Activated CD4-positive, alpha-beta T cell treated with anti-CD3 and anti-CD28 coated beads for 36 hours (primary cell): Measurements from ENCODE around the gene PTPRE. TPM values are rescaled to one million over a fixed set of nuclear protein-coding genes. Genes with fewer than 3 reads are reported as not detected.

Source experiments
- ATAC-seq: fragments of 200-7000 bp; cut with Tn5 transposase; one replicate; pipeline ENCODE4 v1.10.0; 2021; ENCODE audit warnings: mild to moderate bottlenecking, moderate library complexity
- CTCF ChIA-PET: fragments of 350-600 bp; sonication (Branson Sonifier 250); formaldehyde crosslinking; loops from one replicate; lab custom pipeline; 2021; ENCODE audit warnings: antibody characterized with exemption; lab: Charles Lee
- POLR2A ChIA-PET: fragments of 350-600 bp; sonication (Branson Sonifier 250); formaldehyde crosslinking; loops from one replicate; lab custom pipeline; 2021; ENCODE audit warnings: antibody characterized with exemption, inconsistent platforms; lab: Charles Lee
- DNase-seq: peaks from one replicate; pipeline ENCODE4 v3.0.0-alpha.2; 2020
- H3K27ac Mint-ChIP-seq: one replicate; pipeline ENCODE4 v1.8.0; 2021; ENCODE audit warnings: mixed read lengths
- H3K27me3 Mint-ChIP-seq: one replicate; pipeline ENCODE4 v1.8.0; 2021; ENCODE audit warnings: mixed read lengths
- H3K36me3 Mint-ChIP-seq: one replicate; pipeline ENCODE4 v1.8.0; 2021; ENCODE audit warnings: low read depth, mixed read lengths
- H3K4me1 Mint-ChIP-seq: one replicate; pipeline ENCODE4 v1.8.0; 2021; ENCODE audit warnings: mixed read lengths
- H3K4me3 Mint-ChIP-seq: one replicate; pipeline ENCODE4 v1.8.0; 2021; ENCODE audit warnings: mild to moderate bottlenecking, moderate library complexity, mixed read lengths
- H3K9me3 Mint-ChIP-seq: one replicate; pipeline ENCODE4 v1.8.0; 2021; ENCODE audit warnings: low read depth, mixed read lengths
- intact Hi-C, 2 experiments: fragments of 100-400 bp; cut with DNase I in 1 of 2; cut with micrococcal nuclease in 1 of 2; formaldehyde crosslinking; loops; one replicate each; pipeline versions ENCODE4 v1.14.2 to v1.15.1; 2022 to 2024; cut with DNase I, micrococcal nuclease
- total RNA-seq, 2 experiments: library from RNA; stranded (reverse); gene quantifications; one replicate each; pipeline ENCODE4 v1.2.3, GENCODE V29; 2021

Gene PTPRE
- total RNA-seq, 2 experiments from 2014 or later, result 23.0 to 31.6 TPM

DNA sequence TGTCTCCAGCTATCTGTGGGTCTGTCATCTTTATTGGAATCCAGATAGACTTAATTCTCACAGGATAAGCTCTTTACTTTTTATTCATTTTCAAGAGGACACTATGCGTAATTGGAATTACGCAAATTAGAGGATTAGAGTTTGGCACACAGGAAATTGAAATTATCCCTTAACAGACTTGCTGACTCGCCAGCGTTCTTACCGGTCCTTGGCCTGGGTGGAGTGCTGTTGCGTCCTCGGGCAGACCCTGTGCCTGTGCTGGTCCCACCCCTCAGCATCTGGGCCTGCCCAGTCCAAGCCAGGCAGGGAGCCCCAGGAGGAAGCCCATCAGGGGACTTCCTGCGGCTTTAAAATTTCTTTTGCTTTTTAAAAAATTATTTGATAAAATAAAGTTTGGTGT lies 117.5 kb downstream of the PTPRE start:
- CTCF ChIA-PET, result interaction anchor here (1.0 to 2.1 kb wide), 5 partner anchors 10 to 170 kb away, joined by 4 to 7 read pairs (median 5); partner anchors contain the start of gene PTPRE
- Mint-ChIP-seq H3K27me3 (no peaks in the 10 kb centered on the region), H3K9me3 (no peaks in the 10 kb centered on the region), H3K4me1 (peaks cover 20% of the 10 kb centered on the region), H3K27ac (no peak overlapping the region), H3K36me3 (no peaks in the 10 kb centered on the region), H3K4me3 (no peak overlapping the region)
- DNase-seq (no peak), ATAC-seq (no peak)
- POLR2A ChIA-PET, result no interaction called here
- intact Hi-C loops, result no loop called here

GRCh38 chr10:128025437-128025836 lies 118.5 kb downstream of the PTPRE start:
- Mint-ChIP-seq H3K4me1 (peaks cover 20% of the 10 kb centered on the region), H3K27ac (no peak overlapping the region), H3K36me3 (no peaks in the 10 kb centered on the region), H3K27me3 (no peaks in the 10 kb centered on the region), H3K9me3 (no peaks in the 10 kb centered on the region), H3K4me3 (no peak overlapping the region)
- no peak for ATAC-seq
- no peak for DNase-seq
- ChIA-PET CTCF (interaction anchor here (1.9 to 2.1 kb wide), 2 partner anchors 9 to 14 kb away, joined by 5 to 7 read pairs; no protein-coding TSS in a partner anchor), POLR2A (no interaction called here)
- intact Hi-C loops, result no loop called here

DNA sequence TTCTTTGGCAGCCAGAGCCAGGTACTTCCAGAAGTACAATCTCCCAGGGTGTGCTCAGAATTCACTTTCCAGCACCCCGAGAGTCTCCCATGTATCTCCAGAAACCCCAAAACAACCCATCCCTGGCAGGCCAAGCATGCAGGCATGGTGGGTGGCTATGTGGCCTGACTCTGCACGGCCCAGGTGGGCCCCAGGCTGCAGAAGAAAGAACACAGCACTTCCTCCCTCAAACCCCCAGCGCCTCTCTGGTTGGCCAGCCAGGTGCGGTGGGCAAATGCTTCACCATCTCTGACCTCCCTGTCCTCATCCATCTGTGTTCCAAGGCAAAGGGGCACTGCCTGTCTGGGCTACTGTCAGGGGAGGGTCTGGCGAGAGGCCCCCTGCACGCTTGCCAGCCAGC lies 119.0 kb downstream of the PTPRE start:
- ATAC-seq (no peak), DNase-seq (no peak)
- Mint-ChIP-seq H3K9me3 (no peaks in the 10 kb centered on the region), H3K36me3 (no peaks in the 10 kb centered on the region), H3K4me3 (no peak overlapping the region), H3K4me1 (peaks cover 20% of the 10 kb centered on the region), H3K27me3 (no peaks in the 10 kb centered on the region), H3K27ac (no peak overlapping the region)
- intact Hi-C loops, result no loop called here
- POLR2A ChIA-PET, result no interaction called here
- CTCF ChIA-PET, result interaction anchor here (1.2 to 1.6 kb wide), 2 partner anchors 9 to 10 kb away, joined by 4 to 10 read pairs; no protein-coding TSS in a partner anchor

DNA sequence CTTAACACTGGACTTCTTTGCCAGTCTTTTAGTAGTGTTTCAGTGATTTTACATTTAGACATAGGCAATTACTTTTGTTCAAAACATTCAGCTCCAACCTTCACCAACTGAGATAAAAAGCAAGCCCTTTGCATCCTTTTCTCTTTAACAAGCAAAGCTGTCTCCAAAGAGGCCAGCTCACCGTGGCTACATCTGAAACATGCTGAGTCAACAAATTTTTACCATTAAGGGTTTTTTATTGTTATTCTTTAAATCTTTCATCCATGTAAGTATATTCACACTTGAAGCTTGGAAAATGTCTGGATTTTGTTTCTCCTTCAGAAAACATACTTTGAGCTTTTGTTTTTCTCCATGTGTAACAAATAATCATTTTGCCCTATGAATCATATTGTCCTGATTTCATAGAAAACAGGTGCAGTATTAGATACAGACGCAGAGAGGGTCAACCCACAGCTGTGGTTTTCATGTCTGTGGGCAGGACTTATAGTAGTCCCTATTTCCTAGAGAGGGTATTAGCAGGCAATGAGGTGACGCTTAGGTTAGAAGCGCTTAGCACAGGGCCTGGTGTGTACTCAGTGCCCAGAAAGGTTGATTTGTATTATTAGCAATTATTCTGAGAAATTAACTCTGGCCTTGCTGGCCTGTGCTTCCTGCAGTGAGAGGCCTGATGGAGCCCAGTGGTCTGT lies 119.9 kb downstream of the PTPRE start:
- POLR2A ChIA-PET, result no interaction called here
- peak overlapping the region; percentile 47 for H3K27ac Mint-ChIP-seq

GRCh38 chr10:128027306-128027705 lies 120.4 kb downstream of the PTPRE start:
- intact Hi-C loops, result no loop called here
- H3K4me3 Mint-ChIP-seq, result no peak overlapping the region
- H3K9me3 Mint-ChIP-seq, result no peaks in the 10 kb centered on the region
- H3K36me3 Mint-ChIP-seq, result no peaks in the 10 kb centered on the region
- peaks cover 20% of the 10 kb centered on the region for H3K4me1 Mint-ChIP-seq
- ATAC-seq (no peak), DNase-seq (no peak)
- ChIA-PET POLR2A (no interaction called here), CTCF (interaction anchor here (1.0 to 2.1 kb wide), 5 partner anchors 8 to 121 kb away, joined by 3 to 10 read pairs (median 4); no protein-coding TSS in a partner anchor)
- H3K27ac Mint-ChIP-seq, result no peak overlapping the region
- no peaks in the 10 kb centered on the region for H3K27me3 Mint-ChIP-seq

More for the DNA sequence above, 119.9 kb downstream of the PTPRE start:
- intact Hi-C loops, result no loop called here
- Mint-ChIP-seq H3K9me3 (no peaks in the 10 kb centered on the region), H3K4me3 (no peak overlapping the region), H3K4me1 (peaks cover 20% of the 10 kb centered on the region), H3K36me3 (no peaks in the 10 kb centered on the region), H3K27me3 (no peaks in the 10 kb centered on the region)
- DNase-seq (peak; percentile 65), ATAC-seq (peak; percentile 85)
- CTCF ChIA-PET, result interaction anchor here (0.6 to 2.1 kb wide), 7 partner anchors 8 to 246 kb away, joined by 3 to 10 read pairs (median 4); no protein-coding TSS in a partner anchor

GRCh38 chr10:128027822-128028507 lies 121.1 kb downstream of the PTPRE start:
- H3K4me1 Mint-ChIP-seq, result peaks cover 20% of the 10 kb centered on the region
- ATAC-seq, result no peak
- H3K36me3 Mint-ChIP-seq, result no peaks in the 10 kb centered on the region
- POLR2A ChIA-PET, result no interaction called here
- no peak overlapping the region for H3K27ac Mint-ChIP-seq
- CTCF ChIA-PET, result interaction anchor here (1.2 to 2.1 kb wide), 3 partner anchors 17 to 122 kb away, joined by 3 to 7 read pairs (median 5); no protein-coding TSS in a partner anchor
- intact Hi-C loops, result no loop called here
- DNase-seq, result no peak
- H3K27me3 Mint-ChIP-seq, result no peaks in the 10 kb centered on the region
- no peak overlapping the region for H3K4me3 Mint-ChIP-seq
- H3K9me3 Mint-ChIP-seq, result no peaks in the 10 kb centered on the region

- peak overlapping the region; percentile 17 for H3K27ac Mint-ChIP-seq
- CTCF ChIA-PET, result interaction anchor here (1.6 to 2.1 kb wide), 2 partner anchors 17 to 40 kb away, joined by 5 to 7 read pairs; no protein-coding TSS in a partner anchor
- ATAC-seq, result peak; percentile 34
- POLR2A ChIA-PET, result no interaction called here
- no peaks in the 10 kb centered on the region for H3K9me3 Mint-ChIP-seq
- H3K27me3 Mint-ChIP-seq, result no peaks in the 10 kb centered on the region
- H3K4me1 Mint-ChIP-seq, result peaks cover 20% of the 10 kb centered on the region
- no peak for DNase-seq
- intact Hi-C loops, result no loop called here
- H3K4me3 Mint-ChIP-seq, result no peak overlapping the region
- H3K36me3 Mint-ChIP-seq, result no peaks in the 10 kb centered on the region
Observed at GRCh38 chr10:128028508-128029289, 121.8 kb downstream of the PTPRE start.

- Mint-ChIP-seq H3K4me1 (peaks cover 20% of the 10 kb centered on the region), H3K27me3 (no peaks in the 10 kb centered on the region), H3K9me3 (no peaks in the 10 kb centered on the region), H3K4me3 (no peak overlapping the region), H3K27ac (no peak overlapping the region), H3K36me3 (no peaks in the 10 kb centered on the region)
- ChIA-PET CTCF (interaction anchor here (0.6 to 1.6 kb wide), 2 partner anchors 18 to 43 kb away, joined by 3 to 5 read pairs; no protein-coding TSS in a partner anchor), POLR2A (no interaction called here)
- no peak for DNase-seq
- no peak for ATAC-seq
- intact Hi-C loops, result no loop called here
Observed at GRCh38 chr10:128029290-128029651, 122.4 kb downstream of the PTPRE start.

GRCh38 chr10:128029731-128030369 lies 122.9 kb downstream of the PTPRE start:
- CTCF ChIA-PET, result interaction anchor here (0.6 to 1.6 kb wide), 2 partner anchors 19 to 43 kb away, joined by 3 to 5 read pairs; no protein-coding TSS in a partner anchor
- Mint-ChIP-seq H3K36me3 (no peaks in the 10 kb centered on the region), H3K4me3 (no peak overlapping the region), H3K4me1 (peaks cover 20% of the 10 kb centered on the region), H3K27ac (no peak overlapping the region), H3K9me3 (no peaks in the 10 kb centered on the region), H3K27me3 (no peaks in the 10 kb centered on the region)
- intact Hi-C loops, result no loop called here
- POLR2A ChIA-PET, result no interaction called here
- DNase-seq, result no peak
- ATAC-seq, result no peak

DNA sequence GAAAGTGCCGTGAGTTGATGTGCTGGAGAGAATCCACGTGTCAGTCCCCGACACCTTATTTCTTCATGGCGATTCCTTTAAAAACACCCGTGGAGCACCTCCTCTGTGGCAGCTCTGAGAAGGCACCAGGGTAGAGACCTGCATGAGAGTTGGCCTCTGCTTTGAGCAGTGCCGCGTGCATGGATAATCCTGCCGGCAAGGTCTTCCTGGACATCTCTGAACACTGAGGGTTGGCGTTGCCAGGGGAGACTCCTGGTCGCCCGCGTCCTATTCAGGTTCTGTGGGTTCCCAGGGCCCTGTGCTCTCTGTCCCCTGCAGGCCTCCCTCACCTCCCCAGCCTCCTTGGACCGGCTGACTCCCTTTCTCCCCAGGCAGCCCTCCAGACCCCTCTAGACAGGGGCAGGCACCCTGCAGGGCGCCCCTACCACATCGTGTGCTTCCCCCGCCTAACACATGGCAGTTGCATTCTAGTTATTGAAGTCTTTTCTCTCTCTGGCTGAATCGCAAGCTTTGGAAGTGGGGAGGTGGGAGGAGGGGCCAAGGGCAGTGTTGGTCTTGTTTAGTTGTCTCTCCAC lies 123.7 kb downstream of the PTPRE start:
- intact Hi-C loops, result no loop called here
- no peak for ATAC-seq
- H3K36me3 Mint-ChIP-seq, result no peaks in the 10 kb centered on the region
- H3K4me3 Mint-ChIP-seq, result no peak overlapping the region
- no peak overlapping the region for H3K27ac Mint-ChIP-seq
- DNase-seq, result no peak
- H3K4me1 Mint-ChIP-seq, result peaks cover 21% of the 10 kb centered on the region
- H3K27me3 Mint-ChIP-seq, result no peaks in the 10 kb centered on the region
- CTCF ChIA-PET, result interaction anchor here (0.8 kb wide), 1 partner anchor 39 kb away, joined by 3 read pairs; no protein-coding TSS in a partner anchor
- H3K9me3 Mint-ChIP-seq, result no peaks in the 10 kb centered on the region
- POLR2A ChIA-PET, result no interaction called here
